PC-3 (cell line): ENCODE results near the gene TRAF3IP3.

ENCODE experiments used
- CTCF ChIP-seq: fragments of 300-600 bp; sonication (generic); conservative IDR thresholded peaks from 2 replicates; pipeline ENCODE4 v1.5.1; 2017; ENCODE audit warnings: antibody characterized with exemption, low read depth, mild to moderate bottlenecking, low read length
- EZH2 ChIP-seq: fragments of 300-600 bp; sonication (generic); IDR thresholded peaks from one replicate; pipeline ENCODE4 v1.6.1; 2017; ENCODE audit warnings: antibody characterized with exemption, mild to moderate bottlenecking, low read length; ENCODE audit not compliant: unreplicated experiment
- EZH2phosphoT487 ChIP-seq: fragments of 300-600 bp; sonication (generic); IDR thresholded peaks from 2 replicates; pipeline ENCODE4 v1.6.1; 2018; ENCODE audit warnings: mild to moderate bottlenecking, antibody characterized with exemption, low read length, borderline replicate concordance

GRCh38 chr1:209749205-209749604 lies 6.6 kb upstream of the TRAF3IP3 start:
- TF ChIP-seq CTCF (no peak), EZH2 (no peak), EZH2phosphoT487 (no peak)
